Duodenal mucosa (tissue), 2 donors: ENCODE results near the gene ITPRIPL2.

ENCODE experiments used
- H3K27ac ChIP-seq: one replicate; pipeline ENCODE4 v1.7.0; 2013; ENCODE audit warnings: low read depth, low read length
- H3K27me3 ChIP-seq, 2 donors: one replicate each; pipeline ENCODE4 v1.7.0; 2013; ENCODE audit warnings: low read length in 2 of 2, control low read depth in 1 of 2; ENCODE audit not compliant: insufficient read depth in 2 of 2, control insufficient read depth in 1 of 2
- H3K36me3 ChIP-seq, 2 donors: one replicate each; pipeline ENCODE4 v1.7.0; 2013; ENCODE audit warnings: low read length in 2 of 2, control low read depth in 1 of 2; ENCODE audit not compliant: insufficient read depth in 2 of 2, control insufficient read depth in 1 of 2
- H3K4me1 ChIP-seq, 2 donors: one replicate each; pipeline ENCODE4 v1.7.0; 2013; ENCODE audit warnings: low read length in 2 of 2, control low read depth in 1 of 2; ENCODE audit not compliant: insufficient read depth in 2 of 2, control insufficient read depth in 1 of 2
- H3K4me3 ChIP-seq, 2 donors: one replicate each; pipeline ENCODE4 v1.7.0; 2013; ENCODE audit warnings: low read length in 2 of 2, low read depth in 1 of 2
- H3K9ac ChIP-seq, 2 donors: one replicate each; pipeline ENCODE4 v1.7.0; 2013; ENCODE audit warnings: low read length in 2 of 2, low read depth in 1 of 2
- H3K9me3 ChIP-seq, 2 donors: one replicate each; pipeline ENCODE4 v1.7.0; 2013; ENCODE audit warnings: low read length in 2 of 2, control low read depth in 1 of 2; ENCODE audit not compliant: control insufficient read depth in 1 of 2

Gene ITPRIPL2

DNA sequence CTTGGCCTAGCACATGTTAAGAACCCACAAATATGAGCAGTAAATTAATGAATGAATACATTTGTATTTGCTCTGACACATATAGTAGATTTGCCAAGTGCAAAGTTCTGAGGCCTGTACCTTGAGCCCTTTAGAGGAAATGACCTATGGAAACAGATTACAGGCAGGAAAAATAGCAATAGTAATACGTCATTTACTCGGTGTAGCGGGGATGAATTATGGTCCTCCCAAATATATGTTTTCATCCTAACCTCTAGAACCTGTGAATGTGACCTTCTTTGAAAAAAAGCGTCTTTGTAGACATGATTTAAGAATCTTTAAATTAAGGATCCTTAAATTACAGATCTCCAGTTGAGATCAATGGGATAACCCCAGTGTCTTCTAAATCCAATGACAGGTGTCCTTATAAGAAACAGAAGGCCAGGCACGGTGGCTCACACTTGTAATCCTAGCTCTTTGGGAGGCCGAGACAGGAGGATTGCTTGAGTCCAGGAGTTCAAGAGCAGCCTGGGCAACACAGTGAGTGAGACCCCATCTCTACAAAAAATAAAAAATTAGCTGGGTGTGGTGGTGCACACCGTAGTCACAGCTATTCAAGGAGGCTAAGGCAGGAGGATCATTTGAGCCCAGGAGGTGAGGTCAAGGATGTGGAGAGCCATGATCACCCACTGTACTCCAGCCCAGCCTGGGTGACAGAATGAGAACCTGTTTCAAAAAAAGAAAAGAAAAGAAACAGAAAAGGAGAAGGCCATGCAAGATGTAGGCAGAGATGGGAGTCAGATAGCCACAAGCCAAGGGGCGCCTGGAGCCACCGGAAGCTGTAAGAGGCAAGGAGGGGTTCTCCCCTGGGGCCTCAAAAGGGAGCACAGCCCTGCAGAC is 5.1 kb upstream of the ITPRIPL2 start:
- H3K9me3 ChIP-seq = no peaks in the 10 kb centered on the region
- no peaks in the 10 kb centered on the region for H3K36me3 ChIP-seq
- peaks cover 12 to 16% of the 10 kb centered on the region in 2 donors for H3K4me1 ChIP-seq
- no peaks in the 10 kb centered on the region for H3K27me3 ChIP-seq
- H3K9ac ChIP-seq = no peak overlapping the region
- H3K4me3 ChIP-seq = no peak overlapping the region
- no peak overlapping the region for H3K27ac ChIP-seq

DNA sequence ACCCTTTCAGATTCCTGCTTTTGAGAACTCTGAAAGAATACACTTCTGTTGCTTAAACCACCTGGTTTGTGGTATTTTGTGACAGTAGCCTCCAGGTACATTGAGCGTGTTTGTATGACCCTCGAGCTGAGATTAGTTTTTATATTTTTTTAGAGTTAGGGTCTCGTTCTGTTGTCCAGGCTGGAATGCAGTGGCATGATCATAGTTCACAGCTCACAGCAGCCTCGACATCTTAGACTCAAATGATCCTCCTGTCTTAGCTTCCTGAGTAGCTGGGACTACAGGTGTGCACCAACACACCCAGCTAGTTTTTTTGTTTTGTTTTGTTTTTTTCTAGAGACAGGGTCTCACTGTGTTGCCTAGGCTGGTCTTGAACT is 4.5 kb upstream of the ITPRIPL2 start:
- Histone ChIP-seq H3K9me3 (no peaks in the 10 kb centered on the region), H3K27ac (no peak overlapping the region), H3K9ac (no peak overlapping the region), H3K27me3 (no peaks in the 10 kb centered on the region), H3K36me3 (no peaks in the 10 kb centered on the region), H3K4me1 (peaks cover 12 to 16% of the 10 kb centered on the region in 2 donors), H3K4me3 (no peak overlapping the region)

GRCh38 chr16:19110537-19111360 is 3.0 kb upstream of the ITPRIPL2 start:
- H3K9me3 ChIP-seq = no peaks in the 10 kb centered on the region
- no peak overlapping the region for H3K9ac ChIP-seq
- peaks cover 0 to 6% of the 10 kb centered on the region in 2 donors for H3K36me3 ChIP-seq
- no peaks in the 10 kb centered on the region for H3K27me3 ChIP-seq
- no peak overlapping the region for H3K27ac ChIP-seq
- peaks cover 24 to 25% of the 10 kb centered on the region in 2 donors for H3K4me1 ChIP-seq
- no peak overlapping the region for H3K4me3 ChIP-seq

DNA sequence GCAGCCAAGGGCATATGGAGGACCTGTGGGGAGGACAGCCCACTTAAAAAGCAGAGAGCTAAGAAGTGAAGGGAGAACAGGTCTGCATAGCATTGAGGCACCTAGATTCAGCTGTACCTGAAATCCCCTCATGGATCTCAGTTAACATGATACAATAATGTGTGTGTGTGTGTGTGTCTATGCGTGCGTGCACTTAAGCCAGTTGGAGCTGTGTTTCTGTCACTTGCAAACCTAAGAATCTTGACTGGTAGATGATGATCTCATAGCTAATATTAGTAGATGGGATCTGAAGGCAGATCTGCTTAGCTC is 1.7 kb upstream of the ITPRIPL2 start:
- no peaks in the 10 kb centered on the region for H3K27me3 ChIP-seq
- H3K4me3 ChIP-seq = no peak overlapping the region
- peaks cover 30 to 39% of the 10 kb centered on the region in 2 donors for H3K4me1 ChIP-seq
- no peak overlapping the region for H3K27ac ChIP-seq
- H3K36me3 ChIP-seq = peaks cover 0 to 8% of the 10 kb centered on the region in 2 donors
- no peak overlapping the region for H3K9ac ChIP-seq
- no peaks in the 10 kb centered on the region for H3K9me3 ChIP-seq

GRCh38 chr16:19114359-19115147 is 789 bp downstream of the ITPRIPL2 start:
- Histone ChIP-seq H3K9me3 (no peaks in the 10 kb centered on the region), H3K4me3 (peak overlapping the region; percentile 73 to 78), H3K27me3 (no peaks in the 10 kb centered on the region), H3K36me3 (peaks cover 0 to 8% of the 10 kb centered on the region in 2 donors), H3K4me1 (peaks cover 27 to 38% of the 10 kb centered on the region in 2 donors), H3K27ac (peak overlapping the region; percentile 87), H3K9ac (peak overlapping the region; percentile 71)

- peaks cover 0 to 8% of the 10 kb centered on the region in 2 donors for H3K36me3 ChIP-seq
- H3K9ac ChIP-seq = peak overlapping the region in 1 of 2 donors; percentile 39
- H3K27me3 ChIP-seq = no peaks in the 10 kb centered on the region
- peak overlapping the region; percentile 87 for H3K27ac ChIP-seq
- H3K4me3 ChIP-seq = peak overlapping the region; percentile 73 to 78
- H3K9me3 ChIP-seq = no peaks in the 10 kb centered on the region
- peaks cover 31 to 44% of the 10 kb centered on the region in 2 donors for H3K4me1 ChIP-seq
Measured at GRCh38 chr16:19115148-19116021, 1.6 kb downstream of the ITPRIPL2 start.

DNA sequence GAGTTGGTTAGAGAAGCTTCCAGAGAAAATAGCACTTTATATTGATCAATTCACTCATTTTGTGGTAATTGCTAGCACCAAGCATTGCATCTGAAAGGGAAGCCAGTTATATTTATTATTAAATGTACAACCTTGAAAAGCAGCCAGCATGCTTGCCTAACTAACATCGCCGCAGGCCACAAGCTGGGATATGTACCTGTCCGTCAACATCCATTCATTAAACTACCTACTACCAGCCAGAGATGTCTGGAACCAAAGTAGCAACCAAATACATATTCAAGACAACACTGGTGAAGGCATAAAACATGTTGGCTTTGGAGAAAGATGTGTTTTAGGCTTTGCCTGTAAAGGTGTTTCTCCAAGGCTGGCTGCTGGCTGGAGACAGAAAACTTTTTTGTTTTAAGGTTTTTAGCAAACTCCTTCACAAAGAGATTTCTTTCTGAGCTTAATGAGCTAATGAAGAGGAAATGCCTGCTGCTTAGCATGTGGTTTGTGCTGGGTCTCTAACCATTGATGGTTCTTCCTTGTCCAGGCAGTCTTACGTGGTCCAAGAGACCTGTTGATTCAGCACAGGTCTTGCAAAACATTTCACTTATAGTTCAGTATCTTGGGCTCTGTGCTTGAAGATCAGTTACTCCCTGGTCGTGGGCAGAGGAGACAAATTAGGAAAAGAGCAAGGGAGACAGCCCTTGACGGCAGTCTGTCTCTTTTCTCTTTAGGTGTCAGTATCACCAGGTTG is 3.1 kb downstream of the ITPRIPL2 start:
- H3K4me3 ChIP-seq = peak overlapping the region; percentile 8 to 13

GRCh38 chr16:19118938-19119431 is 5.2 kb downstream of the ITPRIPL2 start:
- no peaks in the 10 kb centered on the region for H3K9me3 ChIP-seq
- peak overlapping the region; percentile 52 for H3K27ac ChIP-seq
- H3K4me3 ChIP-seq = peak overlapping the region; percentile 49 to 56
- H3K27me3 ChIP-seq = no peaks in the 10 kb centered on the region
- peaks cover 33 to 42% of the 10 kb centered on the region in 2 donors for H3K4me1 ChIP-seq
- no peak overlapping the region for H3K9ac ChIP-seq
- peaks cover 0 to 8% of the 10 kb centered on the region in 2 donors for H3K36me3 ChIP-seq

More for the DNA sequence above, 3.1 kb downstream of the ITPRIPL2 start:
- Histone ChIP-seq H3K36me3 (peaks cover 0 to 8% of the 10 kb centered on the region in 2 donors), H3K9me3 (no peaks in the 10 kb centered on the region), H3K9ac (peak overlapping the region in 1 of 2 donors; percentile 3), H3K27ac (no peak overlapping the region), H3K4me1 (peaks cover 31 to 44% of the 10 kb centered on the region in 2 donors), H3K27me3 (no peaks in the 10 kb centered on the region)
